Epithelial cell of esophagus (primary cell): Measurements from ENCODE around the gene AKR7A2.

Experiments
- DNase-seq: peaks from one replicate; pipeline ENCODE4 v3.0.0; 2010; ENCODE audit warnings: low read depth
- H3K4me3 ChIP-seq: 2 replicates; pipeline ENCODE4 v1.5.1; 2011; ENCODE audit warnings: mild to moderate bottlenecking, low read length, control low read depth
- CTCF ChIP-seq: IDR thresholded peaks from 2 replicates; pipeline ENCODE4 v1.5.1; 2011; ENCODE audit warnings: low read depth, mild to moderate bottlenecking, low read length, control low read depth, inconsistent platforms; ENCODE audit not compliant: insufficient read depth; ENCODE audit errors: missing control alignments

Gene AKR7A2

GRCh38 chr1:19357299-19357986 lies 45.5 kb upstream of the AKR7A2 start:
- H3K4me3 ChIP-seq = no peak overlapping the region
- TF ChIP-seq CTCF = no peak
- no peak for DNase-seq

- no peak overlapping the region for H3K4me3 ChIP-seq
- DNase-seq = no peak
- no peak for TF ChIP-seq CTCF
Measured at GRCh38 chr1:19356266-19356665, 44.3 kb upstream of the AKR7A2 start.

- no peak for DNase-seq
- no peak for TF ChIP-seq CTCF
- H3K4me3 ChIP-seq = no peak overlapping the region
Measured at GRCh38 chr1:19354531-19354981, 42.6 kb upstream of the AKR7A2 start.

- TF ChIP-seq CTCF = no peak
- DNase-seq = no peak
- no peak overlapping the region for H3K4me3 ChIP-seq
Measured at GRCh38 chr1:19353596-19353995, 41.7 kb upstream of the AKR7A2 start.

- no peak for DNase-seq
- H3K4me3 ChIP-seq = no peak overlapping the region
- TF ChIP-seq CTCF = no peak
Measured at GRCh38 chr1:19352839-19353238, 40.9 kb upstream of the AKR7A2 start.

- DNase-seq = no peak
- H3K4me3 ChIP-seq = no peak overlapping the region
- TF ChIP-seq CTCF = no peak
Measured at GRCh38 chr1:19351873-19352272, 39.9 kb upstream of the AKR7A2 start.

GRCh38 chr1:19350566-19350965 lies 38.6 kb upstream of the AKR7A2 start:
- DNase-seq = no peak
- no peak for TF ChIP-seq CTCF
- H3K4me3 ChIP-seq = no peak overlapping the region
